Measurements from ENCODE around the gene ZNF793. TPM values are rescaled to one million over a fixed set of nuclear protein-coding genes. Genes with fewer than 3 reads are reported as not detected.

Gene ZNF793
- polyA plus RNA-seq (ENCODE audit: insufficient read length): 38.0 TPM
- long read RNA-seq, donor 1: 0 reads
- long read RNA-seq, donor 2, partial matches to known transcripts: 16 of 17 reads
- long read RNA-seq, donor 2, other reads (novel, unspliced or antisense): 0 of 17 reads
- long read RNA-seq, donor 3, partial matches to known transcripts: 16 of 17 reads
- long read RNA-seq, donor 3, other reads (novel, unspliced or antisense): 0 of 17 reads
- long read RNA-seq, donor 4: 0 reads
- long read RNA-seq, donor 5, partial matches to known transcripts: 0 of 1 reads
- long read RNA-seq, donor 5, other reads (novel, unspliced or antisense): 0 of 1 reads
- long read RNA-seq, donor 6: 0 reads
- long read RNA-seq, donor 7, partial matches to known transcripts: 0 of 1 reads
- long read RNA-seq, donor 7, other reads (novel, unspliced or antisense): 0 of 1 reads
- long read RNA-seq, donor 8: 0 reads

DNA sequence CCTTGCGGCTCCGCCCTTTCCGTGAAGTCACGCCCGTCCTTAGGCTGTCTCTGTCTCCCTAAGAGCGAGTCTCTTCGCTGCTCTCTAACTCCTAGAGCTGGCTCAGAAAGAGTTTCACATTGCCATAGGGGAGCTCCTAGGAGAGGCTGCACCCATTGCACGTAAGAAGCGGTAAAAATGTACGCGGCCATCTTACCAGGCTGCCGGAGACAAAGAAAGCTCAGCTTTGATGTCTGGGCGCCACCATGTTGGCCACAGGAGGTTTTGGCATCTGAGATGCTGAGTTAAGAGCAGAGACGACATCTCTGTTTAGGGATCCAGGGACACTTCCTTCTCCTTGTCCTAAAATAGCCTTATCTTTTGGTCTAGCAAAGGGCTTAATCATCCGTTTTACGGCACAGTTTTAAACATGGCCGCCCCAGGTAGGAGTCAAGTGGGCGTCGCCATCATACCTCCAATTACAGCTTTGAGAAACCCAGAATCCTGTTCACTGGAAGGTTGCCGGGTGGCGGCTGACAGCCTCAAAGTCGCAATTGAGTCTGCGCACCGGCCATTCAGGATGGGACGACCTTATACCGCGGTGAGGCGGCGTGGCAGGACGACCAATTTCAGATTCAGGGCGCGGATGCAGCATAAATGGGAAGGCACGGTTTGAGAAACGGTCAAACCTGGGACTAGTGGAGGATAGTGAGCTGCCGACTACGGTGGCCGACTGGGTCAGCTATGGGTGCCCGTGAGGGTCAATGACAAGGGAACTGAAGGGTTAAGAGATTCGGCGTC lies at the start of gene ZNF793:
Gene ZNF793, plus strand, starts transcription at position 553 of the 780 bp plus-strand sequence. CDS start 16,501 bp downstream, outside the sequence.
- DNase-seq: peak; percentile 90

GRCh38 chr19:37466277-37466797 lies 40.4 kb upstream of the ZNF793 start:
- no peak for DNase-seq

DNA sequence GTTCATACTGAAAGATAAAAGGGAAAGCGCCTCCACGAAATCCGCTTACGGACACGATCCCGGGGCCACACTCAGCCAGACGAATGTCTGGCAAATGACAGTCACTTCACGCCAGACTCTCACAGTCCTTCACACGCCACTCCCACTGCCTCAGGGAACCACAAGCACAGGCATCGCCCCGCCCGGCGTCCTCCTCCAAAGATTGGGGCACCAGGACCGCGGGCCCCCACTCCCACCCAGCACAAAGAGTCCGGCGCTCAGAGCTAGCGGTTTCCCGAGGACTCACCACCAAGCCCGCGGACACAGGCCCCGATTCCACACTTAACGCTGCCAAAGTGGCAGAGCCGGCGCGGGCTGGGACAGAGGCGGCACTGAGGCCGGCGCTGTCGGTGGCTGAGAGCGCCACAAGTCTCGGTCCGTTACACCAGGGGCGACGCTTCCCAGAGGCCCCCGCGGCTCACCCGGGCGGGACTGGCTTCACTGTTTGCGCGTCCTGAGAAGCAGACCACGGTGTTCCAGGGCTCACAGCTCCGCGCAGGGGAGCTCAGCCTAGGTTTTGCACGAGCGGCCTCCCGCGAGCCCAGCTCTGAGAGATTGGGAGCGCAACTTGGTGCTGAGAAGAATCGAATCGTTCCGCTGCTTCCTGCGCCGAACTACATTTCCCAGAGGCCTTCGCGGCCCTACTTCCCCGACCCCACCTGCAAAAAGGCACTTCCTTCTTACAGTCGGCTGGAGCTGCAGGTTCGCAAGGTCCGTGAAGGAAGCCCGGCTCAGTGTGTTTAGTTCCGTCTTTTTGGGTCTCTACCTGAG lies 39.7 kb upstream of the ZNF793 start, which contains the start of gene ZNF569:
Gene ZNF569, minus strand, starts transcription at position 647 of the 810 bp plus-strand sequence. CDS start 22,523 bp downstream, outside the sequence.
- peak; percentile 93 for DNase-seq

GRCh38 chr19:37467608-37468090 lies 39.1 kb upstream of the ZNF793 start:
- no peak for DNase-seq

- DNase-seq: peak; percentile 88
These were observed 37.6 kb upstream of the ZNF793 start, which contains the start of gene ZNF570 for GRCh38 chr19:37468961-37469777. Gene ZNF570, plus strand, starts transcription at chr19:37469356. Its CDS starts 999 bp downstream, at chr19:37470355.

DNA sequence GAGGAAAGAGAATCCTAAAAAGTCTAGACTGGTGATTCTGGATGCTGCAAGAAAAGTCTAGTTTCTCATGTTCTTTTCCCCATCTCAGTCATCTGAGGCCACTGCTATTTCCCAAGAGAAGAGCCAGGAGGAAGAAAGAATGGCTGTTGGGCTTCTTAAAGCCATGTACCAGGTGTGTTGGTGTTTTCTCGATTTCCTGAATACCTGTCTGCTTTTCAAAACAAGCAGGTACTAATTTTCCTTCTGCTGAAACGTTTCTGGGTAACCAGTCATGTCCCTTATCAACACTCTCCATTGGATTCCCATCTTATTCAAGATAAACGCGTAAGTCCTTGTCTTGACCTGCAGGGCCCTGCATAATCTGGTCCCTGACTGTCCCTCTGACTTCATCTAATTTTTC lies 36.5 kb upstream of the ZNF793 start:
- DNase-seq: no peak

- no peak for DNase-seq
These were observed 34.6 kb upstream of the ZNF793 start for GRCh38 chr19:37472165-37472564.

GRCh38 chr19:37484406-37485168 lies 22.2 kb upstream of the ZNF793 start:
- DNase-seq: no peak

- DNase-seq: no peak
These were observed 14.5 kb upstream of the ZNF793 start for GRCh38 chr19:37492213-37492612.

DNA sequence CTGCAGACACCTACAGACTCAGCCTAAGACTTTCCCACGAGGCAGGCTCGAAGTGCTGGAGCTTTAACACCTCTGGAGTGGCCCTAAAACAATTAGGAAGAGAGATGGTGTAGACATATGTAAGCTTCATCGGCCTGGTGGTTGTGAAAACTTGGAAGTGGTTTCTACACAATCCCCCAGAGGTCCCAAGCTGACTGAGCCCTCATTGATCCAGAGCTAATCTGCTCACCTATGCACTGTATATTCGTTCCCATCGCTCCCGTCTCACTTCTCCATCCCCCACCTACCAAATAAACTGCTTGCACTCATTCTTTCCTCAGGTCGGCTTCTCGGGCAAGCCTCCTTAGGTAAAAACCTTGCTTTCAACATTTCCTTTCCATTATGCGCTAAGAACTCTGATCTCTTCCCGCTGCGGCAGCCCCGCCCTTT lies 767 bp upstream of the ZNF793 start:
- DNase-seq: no peak

DNA sequence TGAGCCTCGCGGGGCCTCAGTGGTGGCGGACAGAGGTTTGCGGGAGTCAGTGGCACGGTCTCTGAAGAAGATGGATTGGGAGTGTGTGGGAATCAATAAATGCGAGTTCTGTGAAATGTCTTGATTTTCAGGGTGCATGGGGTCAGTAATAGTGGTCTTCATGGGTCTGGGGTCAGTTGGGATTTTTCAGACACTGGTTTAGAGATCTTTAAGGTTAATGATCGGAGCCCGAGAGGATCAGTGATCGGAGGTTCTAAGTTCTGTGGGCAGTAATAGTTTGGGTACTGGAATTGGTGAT lies 377 bp downstream of the ZNF793 start:
- peak; percentile 3 for DNase-seq

GRCh38 chr19:37511186-37511585 lies 4.4 kb downstream of the ZNF793 start:
- no peak for DNase-seq

GRCh38 chr19:37511821-37512220 lies 5.1 kb downstream of the ZNF793 start:
- DNase-seq: no peak

- DNase-seq: no peak
These were observed 6.7 kb downstream of the ZNF793 start for GRCh38 chr19:37513397-37513796.

- no peak for DNase-seq
These were observed 13.2 kb downstream of the ZNF793 start for GRCh38 chr19:37519890-37520289.

- DNase-seq: no peak
These were observed 30.7 kb downstream of the ZNF793 start for GRCh38 chr19:37537391-37537947.

DNA sequence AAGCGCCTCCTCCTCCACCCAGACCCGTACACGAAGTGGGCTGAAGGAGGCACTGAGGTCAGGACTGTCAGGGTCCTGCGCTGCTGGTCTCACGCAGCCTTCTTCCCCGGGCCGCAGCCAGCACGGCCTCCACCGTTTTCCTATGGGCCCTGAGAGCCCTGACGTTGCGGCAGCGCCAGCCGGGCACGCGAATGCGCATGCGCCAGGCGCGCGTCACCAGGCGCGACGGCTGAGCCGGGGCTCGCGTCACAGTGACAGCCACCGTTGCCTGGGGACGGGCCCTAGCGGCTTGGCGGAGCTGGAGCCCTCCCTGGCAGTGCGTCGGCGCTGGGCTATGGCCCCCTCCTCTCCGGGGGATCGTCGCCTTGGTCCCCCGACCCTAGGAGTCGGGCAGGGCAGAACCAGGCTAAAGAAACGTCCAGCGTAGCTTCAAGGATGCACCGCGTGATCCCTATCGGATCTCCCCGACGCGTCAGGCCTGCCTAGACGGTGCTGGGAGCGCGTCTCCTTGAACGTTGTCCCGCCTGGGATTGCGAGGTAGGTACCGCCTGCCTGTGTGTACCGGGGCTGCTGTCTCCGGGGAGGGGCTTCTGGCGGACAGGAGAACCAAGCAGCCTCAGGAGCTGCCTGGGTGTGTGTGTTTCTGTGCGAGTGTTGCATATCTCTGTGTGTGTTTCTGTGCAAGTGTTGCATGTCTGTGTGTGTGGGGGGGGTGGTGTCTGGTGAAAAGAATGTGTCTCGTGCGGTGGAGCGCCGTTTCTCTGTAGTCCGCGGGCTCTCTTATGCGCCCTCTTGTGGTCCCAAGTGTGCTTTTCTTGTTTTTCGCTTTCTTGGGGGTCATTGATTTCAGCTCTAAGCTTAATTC lies 44.6 kb downstream of the ZNF793 start:
- peak; percentile 77 for DNase-seq

- DNase-seq: no peak
These were observed 56.8 kb downstream of the ZNF793 start for GRCh38 chr19:37563518-37563917.
